Mesothelial cell of epicardium (in vitro differentiated cells): ENCODE results near the gene ANKRD17. TPM values are rescaled to one million over a fixed set of nuclear protein-coding genes. Genes with fewer than 3 reads are reported as not detected.
A peak's percentile ranks its signal among the peaks of the same experiment; 100 is the strongest.

Experiments
- DNase-seq, 2 experiments: peaks; one replicate each; pipeline ENCODE4 v3.0.0; 2021; ENCODE audit warnings: low spot score in 2 of 2; ENCODE audit not compliant: unreplicated experiment in 2 of 2
- H3K27ac Mint-ChIP-seq: 2 replicates; pipeline ENCODE4 v1.8.0; 2021; ENCODE audit warnings: mixed read lengths
- H3K27me3 Mint-ChIP-seq: 2 replicates; pipeline ENCODE4 v1.8.0; 2021; ENCODE audit warnings: low read depth, mixed read lengths
- H3K36me3 Mint-ChIP-seq: 2 replicates; pipeline ENCODE4 v1.8.0; 2021; ENCODE audit warnings: mixed read lengths
- H3K4me1 Mint-ChIP-seq: 2 replicates; pipeline ENCODE4 v1.8.0; 2021; ENCODE audit warnings: mixed read lengths
- H3K4me3 Mint-ChIP-seq: 2 replicates; pipeline ENCODE4 v1.8.0; 2021; ENCODE audit warnings: mild to moderate bottlenecking, moderate library complexity, mixed read lengths
- H3K9me3 Mint-ChIP-seq: 2 replicates; pipeline ENCODE4 v1.8.0; 2021; ENCODE audit warnings: mixed read lengths
- CTCF ChIP-seq: fragments of 200-600 bp; sonication (generic); IDR thresholded peaks from one replicate; pipeline ENCODE4 v1.5.0; 2021; ENCODE audit warnings: antibody characterized with exemption; ENCODE audit not compliant: unreplicated experiment
- total RNA-seq: library from RNA; stranded (reverse); gene quantifications from 3 replicates; pipeline ENCODE4 v1.2.1, GENCODE V29; 2021

ANKRD17 gene
- total RNA-seq, 1 donor from 2014 or later, result 92.5 TPM

- H3K9me3 Mint-ChIP-seq, result no peaks in the 10 kb centered on the region
- H3K27ac Mint-ChIP-seq, result no peak overlapping the region
- DNase-seq, result no peak
- peaks cover 17% of the 10 kb centered on the region for H3K36me3 Mint-ChIP-seq
- H3K4me1 Mint-ChIP-seq, result no peaks in the 10 kb centered on the region
- TF ChIP-seq CTCF, result no peak
- H3K4me3 Mint-ChIP-seq, result no peak overlapping the region
- no peaks in the 10 kb centered on the region for H3K27me3 Mint-ChIP-seq
Measured at GRCh38 chr4:73131281-73131680, 127.3 kb downstream of the ANKRD17 start.

- Mint-ChIP-seq H3K4me3 (no peak overlapping the region), H3K4me1 (peaks cover under 1% of the 10 kb centered on the region), H3K27ac (no peak overlapping the region), H3K36me3 (peaks cover 29% of the 10 kb centered on the region), H3K27me3 (no peaks in the 10 kb centered on the region), H3K9me3 (no peaks in the 10 kb centered on the region)
- no peak for DNase-seq
- TF ChIP-seq CTCF, result no peak
Measured at GRCh38 chr4:73129319-73129718, 129.3 kb downstream of the ANKRD17 start.

GRCh38 chr4:73127839-73128453 is 130.7 kb downstream of the ANKRD17 start:
- DNase-seq, result no peak
- H3K4me3 Mint-ChIP-seq, result no peak overlapping the region
- TF ChIP-seq CTCF, result no peak
- peak overlapping the region; percentile 32 for H3K27ac Mint-ChIP-seq
- no peaks in the 10 kb centered on the region for H3K9me3 Mint-ChIP-seq
- peaks cover 24% of the 10 kb centered on the region for H3K36me3 Mint-ChIP-seq
- H3K4me1 Mint-ChIP-seq, result peaks cover 2% of the 10 kb centered on the region
- no peaks in the 10 kb centered on the region for H3K27me3 Mint-ChIP-seq

GRCh38 chr4:73109493-73109892 is 149.1 kb downstream of the ANKRD17 start:
- H3K4me3 Mint-ChIP-seq, result no peak overlapping the region
- no peak for TF ChIP-seq CTCF
- DNase-seq, result no peak
- no peaks in the 10 kb centered on the region for H3K27me3 Mint-ChIP-seq
- no peaks in the 10 kb centered on the region for H3K4me1 Mint-ChIP-seq
- no peaks in the 10 kb centered on the region for H3K9me3 Mint-ChIP-seq
- H3K27ac Mint-ChIP-seq, result no peak overlapping the region
- peaks cover 24% of the 10 kb centered on the region for H3K36me3 Mint-ChIP-seq

- no peak overlapping the region for H3K27ac Mint-ChIP-seq
- H3K4me3 Mint-ChIP-seq, result no peak overlapping the region
- H3K27me3 Mint-ChIP-seq, result no peaks in the 10 kb centered on the region
- no peaks in the 10 kb centered on the region for H3K9me3 Mint-ChIP-seq
- no peak for TF ChIP-seq CTCF
- H3K36me3 Mint-ChIP-seq, result peaks cover 23% of the 10 kb centered on the region
- H3K4me1 Mint-ChIP-seq, result no peaks in the 10 kb centered on the region
- DNase-seq, result no peak
Measured at GRCh38 chr4:73104695-73105094, 153.9 kb downstream of the ANKRD17 start.
